Measurements from ENCODE around the gene POLR3H. TPM values are rescaled to one million over a fixed set of nuclear protein-coding genes. Genes with fewer than 3 reads are reported as not detected.

The POLR3H gene
- total and polyA plus RNA-seq, 10 of the 15 experiments (the other 5 are each of a cell fraction or from before 2014, with no cell fraction given) = 3.5 to 62.7 (median 24.6) TPM

- Histone ChIP-seq H3K27me3 (replicated peaks in 1 of 2; ENCODE audit: control insufficient read depth in 2 of 2, insufficient read depth in 2 of 2, low read length in 1 of 2) (no peaks in the 10 kb centered on the region), H3K9ac (ENCODE audit: control insufficient read depth, insufficient read depth, low read length) (no peak overlapping the region), H4K20me1 (ENCODE audit: control insufficient read depth, insufficient read depth) (no peaks in the 10 kb centered on the region), H3K4me2 (ENCODE audit: control insufficient read depth, insufficient read depth) (no peak overlapping the region), H3K4me1 (ENCODE audit: control insufficient read depth, insufficient read depth, low read length) (no peaks in the 10 kb centered on the region), H3K36me3 (ENCODE audit: control insufficient read depth in 2 of 2, insufficient read depth in 2 of 2, low read length in 1 of 2) (peaks cover 0 to 4% of the 10 kb centered on the region in 2 experiments; a peak in 2 of 4 replicates), H3K79me2 (ENCODE audit: control insufficient read depth, insufficient read depth, low read length) (no peaks in the 10 kb centered on the region), H3K4me3 (no peak overlapping the region), H3K9me3 (replicated peaks; ENCODE audit: control insufficient read depth, insufficient read depth, low read length) (no peaks in the 10 kb centered on the region), H3K27ac (ENCODE audit: control insufficient read depth, insufficient read depth) (no peak overlapping the region), H2AFZ (ENCODE audit: control insufficient read depth, low read depth, low read length) (no peak overlapping the region)
- ChIA-PET CTCF (interaction anchor here (0.6 to 2.7 kb wide), 3 partner anchors 12 to 56 kb away, joined by 3 to 12 read pairs (median 4); partner anchors contain the start of gene PMM1), POLR2A (no interaction called here), SMC1A (ENCODE audit: uncharacterized antibody, unreplicated experiment) (no interaction called here), RAD21 (ENCODE audit: unreplicated experiment) (interaction anchor here (1.2 kb wide), 1 partner anchor 43 kb away, joined by 4 read pairs; the partner anchor contains the start of genes DESI1 and XRCC6)
- ATAC-seq = no peak
- FAIRE-seq = no peak
- no peak for DNase-seq (ENCODE audit: low read depth, low spot score)
- WGBS (ENCODE audit: insufficient coverage, insufficient replicate concordance, low lambda C conversion rate, missing lambda C conversion rate) = 85% methylated on average over 8 of the region's 8 CpGs
- in situ Hi-C loops (cut with MboI) = no loop called here
- no TSS peak for BruUV-seq (replicated peaks)
- TF ChIP-seq PAX8 (IDR thresholded peaks at IDR 0.05) = no peak
- TF ChIP-seq MTA3 (IDR thresholded peaks at IDR 0.05; ENCODE audit: borderline replicate concordance, low read length) = no peak
- no peak for TF ChIP-seq YY1 (IDR thresholded peaks at IDR 0.05; ENCODE audit: low read depth, low read length)
- TF ChIP-seq MYC (IDR thresholded peaks at IDR 0.05; ENCODE audit: insufficient read depth, insufficient read length, insufficient replicate concordance, low read length, severe bottlenecking) = no peak
- no peak for TF ChIP-seq MEF2A (IDR thresholded peaks at IDR 0.05; ENCODE audit: insufficient read depth, low read depth, low read length)
- TF ChIP-seq PBX3 (IDR thresholded peaks at IDR 0.05; ENCODE audit: insufficient replicate concordance, low read depth, low read length) = no peak
- no peak for TF ChIP-seq PAX5 (IDR thresholded peaks at IDR 0.05; ENCODE audit: borderline replicate concordance, low read depth, low read length)
- no peak for TF ChIP-seq SMAD5 (IDR thresholded peaks at IDR 0.05; ENCODE audit: low read depth)
- TF ChIP-seq SPI1 (IDR thresholded peaks at IDR 0.05; ENCODE audit: borderline replicate concordance, insufficient read depth, low read depth, low read length) = no peak
- TF ChIP-seq NBN (IDR thresholded peaks at IDR 0.05) = no peak
- no peak for TF ChIP-seq TCF7 (IDR thresholded peaks at IDR 0.05; ENCODE audit: borderline replicate concordance)
- no peak for TF ChIP-seq POLR2AphosphoS2 (IDR thresholded peaks at IDR 0.05; ENCODE audit: low read depth, low read length)
- TF ChIP-seq SREBF1 (IDR thresholded peaks at IDR 0.05; ENCODE audit: low read length) = no peak
- TF ChIP-seq MAX (IDR thresholded peaks at IDR 0.05; ENCODE audit: low read depth, low read length) = no peak
- no peak for TF ChIP-seq RCOR1 (conservative IDR thresholded peaks at IDR 0.05; ENCODE audit: low read depth, low read length)
- TF ChIP-seq SUPT20H (IDR thresholded peaks at IDR 0.05; ENCODE audit: borderline replicate concordance, control insufficient read depth, low read depth, low read length) = no peak
- TF ChIP-seq NRF1 (conservative IDR thresholded peaks at IDR 0.05; ENCODE audit: low read depth, low read length) = no peak
- no peak for TF ChIP-seq ATF7 (IDR thresholded peaks at IDR 0.05; ENCODE audit: low read depth)
- intact Hi-C loops (cut with micrococcal nuclease; ENCODE audit: unreplicated experiment) = no loop called here
These were observed 33.8 kb upstream of the POLR3H start for GRCh38 chr22:41578114-41578513.

Data from GM12878 (cell line).